Tibial nerve (tissue), 4 donors: ENCODE measurements around the gene GPER1. TPM values are rescaled to one million over a fixed set of nuclear protein-coding genes. Genes with fewer than 3 reads are reported as not detected.

Source experiments
- DNase-seq, 2 donors: peaks; one replicate each; pipeline ENCODE4 v3.0.0-alpha.2; 2019; ENCODE audit warnings: low spot score in 2 of 2
- H3K27ac ChIP-seq, 4 donors: fragments of 200-600 bp; sonication (generic) in 3 of 4; one replicate each; pipeline ENCODE4 v1.5.1; 2017 to 2019; ENCODE audit warnings: mild to moderate bottlenecking in 1 of 4
- H3K27me3 ChIP-seq, 2 donors: fragments of 200-600 bp; sonication (generic) in 1 of 2; one replicate each; pipeline versions ENCODE4 v1.5.1 to v1.6.0; 2017 to 2019
- H3K36me3 ChIP-seq, 3 donors: fragments of 200-600 bp; sonication (generic); one replicate each; pipeline ENCODE4 v1.5.1; 2018 to 2019
- H3K4me1 ChIP-seq, 4 donors: fragments of 200-600 bp; sonication (generic) in 3 of 4; one replicate each; pipeline ENCODE4 v1.5.1; 2017 to 2019
- H3K4me3 ChIP-seq, 4 donors: fragments of 200-600 bp; sonication (generic) in 3 of 4; one replicate each; pipeline ENCODE4 v1.5.1; 2017 to 2019; ENCODE audit warnings: mild to moderate bottlenecking in 1 of 4, moderate library complexity in 1 of 4
- H3K9me3 ChIP-seq, 4 donors: fragments of 200-600 bp; sonication (generic) in 3 of 4; one replicate each; pipeline ENCODE4 v1.5.1; 2017 to 2019
- CTCF ChIP-seq, 5 experiments: fragments of 200-600 bp in 3 of 5; fragments of 450-650 bp in 2 of 5; sonication (generic) in 3 of 5; IDR thresholded peaks; one replicate each; pipeline ENCODE4 v1.5.1; 2016 to 2019; ENCODE audit warnings: antibody characterized with exemption in 5 of 5, mild to moderate bottlenecking in 3 of 5, moderate library complexity in 2 of 5
- EP300 ChIP-seq, 2 donors: sonication (generic); formaldehyde crosslinking; IDR thresholded peaks; one replicate each; pipeline ENCODE4 v1.6.1; 2017; ENCODE audit warnings: antibody characterized with exemption in 2 of 2, mild to moderate bottlenecking in 1 of 2
- POLR2A ChIP-seq, 2 donors: fragments of 450-650 bp; IDR thresholded peaks; one replicate each; pipeline ENCODE4 v1.6.1; 2017; ENCODE audit warnings: antibody characterized with exemption in 2 of 2, mild to moderate bottlenecking in 2 of 2, moderate library complexity in 2 of 2
- WGBS, 2 donors: methylation state at CpG; one replicate each; pipeline ENCODE4 v1.1.5; 2018; 5-methylcytosine and 5-hydroxymethylcytosine counted together
- total RNA-seq, 4 donors: library from RNA; depleted of rRNA; stranded (reverse); fragments of >200 nt; gene quantifications; one replicate each; pipeline ENCODE4 v1.1.0, GENCODE V29; 2016

The GPER1 gene
- total RNA-seq, 4 donors from 2014 or later, result 6.1 to 12.4 (median 8.7) TPM

DNA sequence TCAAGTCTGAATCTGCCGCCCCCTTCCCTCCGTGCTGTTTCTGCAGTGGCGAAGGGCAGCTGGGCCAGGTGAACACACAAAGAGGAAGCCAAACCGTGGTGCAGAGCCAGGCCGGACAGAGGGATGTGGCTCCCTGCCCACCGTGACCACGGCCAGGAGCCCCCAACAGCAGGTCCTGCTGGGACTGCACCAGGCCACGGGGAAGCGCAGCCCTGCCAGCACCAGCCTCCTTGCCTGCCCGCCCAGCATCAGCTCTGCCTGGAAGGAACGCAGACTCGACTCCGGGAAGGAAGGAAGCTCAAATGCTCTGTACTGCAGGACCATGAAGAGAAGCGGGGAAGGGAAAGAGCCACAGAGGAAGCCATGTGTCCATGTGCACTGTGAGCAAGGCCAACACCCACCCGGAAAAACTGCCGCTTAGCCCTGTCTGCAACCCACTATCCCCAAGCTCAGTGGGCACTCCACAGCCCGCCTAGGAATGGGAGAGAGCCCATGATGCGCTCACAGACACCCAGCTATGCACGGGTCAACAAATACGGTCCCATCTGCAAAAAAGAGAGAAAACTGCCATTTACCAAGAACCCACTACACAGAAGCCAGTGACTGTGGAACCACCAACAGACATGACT is 19.0 kb downstream of the GPER1 start:
- 76 to 77% methylated on average over 20 of the region's 20 CpGs for WGBS, 2 donors
- no peak for TF ChIP-seq CTCF (IDR thresholded peaks at IDR 0.05)
- TF ChIP-seq POLR2A (IDR thresholded peaks at IDR 0.05), result no peak
- no peak for TF ChIP-seq EP300 (IDR thresholded peaks at IDR 0.05)
- DNase-seq, result no peak
- Histone ChIP-seq H3K4me1 (no peaks in the 10 kb centered on the region), H3K36me3 (no peaks in the 10 kb centered on the region), H3K9me3 (no peaks in the 10 kb centered on the region), H3K27ac (no peak overlapping the region), H3K27me3 (no peaks in the 10 kb centered on the region), H3K4me3 (no peak overlapping the region)

DNA sequence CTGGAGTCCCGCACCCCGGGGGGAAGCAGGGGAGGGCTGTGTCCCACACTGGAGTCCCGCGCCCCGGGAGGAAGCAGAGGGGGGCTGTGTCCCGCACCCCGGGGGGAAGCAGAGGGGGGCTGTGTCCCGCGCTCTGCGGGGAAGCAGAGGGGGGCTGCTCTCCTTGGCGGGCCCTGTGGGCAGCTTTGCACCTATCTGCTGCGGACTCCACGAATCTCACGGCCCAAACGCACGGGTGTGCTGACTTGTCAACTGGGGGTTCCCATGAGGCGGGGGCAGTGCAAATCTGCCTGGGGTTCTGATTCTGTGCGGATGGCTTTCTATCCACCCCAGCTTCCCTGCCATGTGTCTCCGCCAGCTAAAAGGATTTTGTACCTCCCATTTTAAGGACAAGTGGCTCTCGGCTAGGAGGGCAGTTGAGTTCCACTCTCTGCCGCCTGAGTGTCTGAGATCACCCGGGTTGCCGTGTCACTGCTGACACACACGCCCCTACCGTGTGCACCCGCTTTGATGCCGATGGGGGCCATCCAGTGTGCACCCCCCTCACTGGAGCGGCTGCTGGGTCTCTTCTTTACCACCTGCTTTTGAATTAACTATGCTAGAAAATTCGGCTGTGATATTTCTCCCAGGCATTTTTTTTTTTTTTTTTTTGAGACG is 20.5 kb downstream of the GPER1 start:
- Histone ChIP-seq H3K36me3 (peaks cover 0 to 12% (median 0%) of the 10 kb centered on the region in 3 donors), H3K9me3 (no peaks in the 10 kb centered on the region), H3K4me3 (no peak overlapping the region), H3K27ac (no peak overlapping the region), H3K4me1 (no peaks in the 10 kb centered on the region), H3K27me3 (no peaks in the 10 kb centered on the region)
- no peak for DNase-seq
- TF ChIP-seq POLR2A (IDR thresholded peaks at IDR 0.05) (no peak), CTCF (IDR thresholded peaks at IDR 0.05) (no peak), EP300 (IDR thresholded peaks at IDR 0.05) (no peak)
- WGBS, 2 donors, result 81 to 89% methylated on average over 18 to 23 of the region's 30 CpGs

DNA sequence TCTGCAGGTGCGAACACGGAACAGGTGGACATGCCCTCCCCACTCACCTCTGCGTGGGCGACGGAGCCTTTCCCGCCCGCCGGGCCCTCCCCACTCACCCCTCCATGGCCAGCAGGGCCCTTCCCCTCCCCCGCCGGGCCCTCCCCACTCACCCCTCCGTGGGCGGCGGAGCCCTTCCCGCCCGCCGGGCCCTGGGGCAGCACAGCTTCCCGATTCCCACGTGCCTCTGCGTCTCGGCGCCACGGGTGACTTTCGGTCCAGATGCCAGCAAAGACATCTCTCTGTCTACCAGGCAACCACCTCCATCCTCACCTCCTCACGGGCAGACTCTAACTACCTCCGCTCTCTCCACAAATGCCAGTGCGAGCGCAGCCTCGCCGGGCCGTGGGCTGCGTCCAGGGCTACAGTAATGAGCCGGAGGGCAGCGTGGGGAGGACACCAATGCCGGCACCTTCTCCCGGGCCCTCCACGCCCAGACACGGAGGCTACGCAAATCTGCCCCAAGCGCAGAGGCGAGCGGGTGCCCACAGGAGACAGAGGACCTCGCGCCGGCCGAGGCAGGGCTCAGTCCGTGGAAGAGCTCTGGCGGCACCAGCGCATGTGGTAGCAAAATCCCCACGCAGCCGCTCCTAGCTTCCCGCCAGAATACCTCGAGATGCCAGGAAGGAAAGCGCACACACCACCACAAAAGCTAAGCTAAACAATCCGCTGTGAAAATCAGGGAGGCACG is 21.8 kb downstream of the GPER1 start:
- 93% methylated on average over 44 to 55 of the region's 55 CpGs for WGBS, 2 donors
- no peak for TF ChIP-seq CTCF (IDR thresholded peaks at IDR 0.05)
- TF ChIP-seq EP300 (IDR thresholded peaks at IDR 0.05), result no peak
- TF ChIP-seq POLR2A (IDR thresholded peaks at IDR 0.05), result no peak
- Histone ChIP-seq H3K4me3 (no peak overlapping the region), H3K9me3 (no peaks in the 10 kb centered on the region), H3K27ac (no peak overlapping the region), H3K4me1 (no peaks in the 10 kb centered on the region), H3K27me3 (no peaks in the 10 kb centered on the region), H3K36me3 (peaks cover 0 to 12% (median 0%) of the 10 kb centered on the region in 3 donors)
- DNase-seq, result no peak

GRCh38 chr7:1110358-1110757 is 22.4 kb downstream of the GPER1 start:
- WGBS, 2 donors, result 83 to 90% methylated on average over 28 of the region's 28 CpGs
- no peak overlapping the region for H3K27ac ChIP-seq
- no peaks in the 10 kb centered on the region for H3K9me3 ChIP-seq
- TF ChIP-seq POLR2A (IDR thresholded peaks at IDR 0.05) (no peak), CTCF (IDR thresholded peaks at IDR 0.05) (no peak), EP300 (IDR thresholded peaks at IDR 0.05) (no peak)
- H3K4me1 ChIP-seq, result no peaks in the 10 kb centered on the region
- H3K36me3 ChIP-seq, result peaks cover 0 to 12% (median 0%) of the 10 kb centered on the region in 3 donors
- no peak for DNase-seq
- H3K27me3 ChIP-seq, result no peaks in the 10 kb centered on the region
- no peak overlapping the region for H3K4me3 ChIP-seq

DNA sequence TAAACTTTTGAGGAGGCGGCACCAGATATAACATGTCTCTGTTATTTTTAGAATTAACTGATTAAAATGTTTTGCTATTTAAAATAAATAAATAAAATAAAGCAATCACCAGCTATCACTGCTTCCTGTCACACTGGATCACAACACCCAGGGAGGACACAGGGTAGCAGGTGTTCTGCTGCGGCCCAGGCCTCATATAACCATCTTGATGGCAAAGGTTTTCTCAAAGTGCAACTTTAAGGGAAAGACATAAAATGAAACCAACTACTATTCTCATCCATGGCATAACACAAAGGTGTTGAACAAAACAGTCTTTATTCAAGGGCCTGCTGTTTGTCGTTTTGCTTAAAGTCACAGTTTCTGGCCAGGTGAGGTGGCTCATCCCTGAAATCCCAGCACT is 23.2 kb downstream of the GPER1 start:
- WGBS, 2 donors, result 87 to 90% methylated on average over 3 of the region's 3 CpGs
- Histone ChIP-seq H3K27ac (no peak overlapping the region), H3K4me1 (no peaks in the 10 kb centered on the region), H3K36me3 (peaks cover 0 to 12% (median 0%) of the 10 kb centered on the region in 3 donors), H3K4me3 (no peak overlapping the region), H3K27me3 (no peaks in the 10 kb centered on the region), H3K9me3 (no peaks in the 10 kb centered on the region)
- TF ChIP-seq CTCF (IDR thresholded peaks at IDR 0.05), result no peak
- TF ChIP-seq POLR2A (IDR thresholded peaks at IDR 0.05), result no peak
- DNase-seq, result no peak
